ENCODE results near the gene ATP6V0A1.
"Not testable (repeated sequence)": the region's sequence is repeated elsewhere in the genome, so short reads cannot be mapped to it uniquely, and the experiment has no call there.

The ATP6V0A1 gene

DNA sequence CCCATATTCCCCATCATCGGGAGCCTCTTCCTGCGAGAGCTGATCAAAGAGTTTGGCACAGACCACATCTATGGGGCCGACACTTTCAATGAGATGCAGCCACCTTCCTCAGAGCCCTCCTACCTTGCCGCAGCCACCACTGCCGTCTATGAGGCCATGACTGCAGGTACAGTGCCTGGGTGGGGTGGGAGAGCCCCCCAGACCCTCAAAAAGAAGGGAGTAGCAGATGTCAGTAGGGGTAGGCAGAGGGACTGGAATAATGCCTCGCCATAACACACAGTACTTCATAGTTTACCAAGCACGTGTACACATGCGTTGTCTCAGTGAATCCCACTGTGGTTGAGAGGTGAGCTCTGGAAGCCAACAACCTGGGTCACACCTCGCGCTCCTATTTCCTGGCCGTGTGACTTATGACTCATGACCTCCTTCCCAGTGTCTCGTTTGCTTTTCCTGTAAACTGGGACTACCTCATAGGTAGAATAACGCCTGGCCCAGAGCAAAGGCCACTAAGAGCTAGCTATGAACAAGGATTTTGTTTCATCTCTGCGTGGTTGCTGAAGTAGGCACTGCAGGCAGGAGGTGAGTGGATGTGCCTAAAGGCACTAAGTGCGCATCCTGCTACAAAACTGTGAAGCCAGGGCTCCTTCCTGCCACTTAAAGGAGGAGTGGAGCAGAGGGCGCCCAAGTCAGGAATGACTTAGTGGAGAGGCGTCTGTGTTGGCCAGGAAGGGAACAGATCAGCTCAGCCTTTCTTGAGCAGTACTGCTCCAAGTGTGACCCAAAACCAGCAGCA lies 82.6 kb downstream of the ATP6V0A1 start:
- no peak overlapping the region for H3K4me3 ChIP-seq (ENCODE audit: low read depth, low read length)
- TF ChIP-seq, protein P1, sequence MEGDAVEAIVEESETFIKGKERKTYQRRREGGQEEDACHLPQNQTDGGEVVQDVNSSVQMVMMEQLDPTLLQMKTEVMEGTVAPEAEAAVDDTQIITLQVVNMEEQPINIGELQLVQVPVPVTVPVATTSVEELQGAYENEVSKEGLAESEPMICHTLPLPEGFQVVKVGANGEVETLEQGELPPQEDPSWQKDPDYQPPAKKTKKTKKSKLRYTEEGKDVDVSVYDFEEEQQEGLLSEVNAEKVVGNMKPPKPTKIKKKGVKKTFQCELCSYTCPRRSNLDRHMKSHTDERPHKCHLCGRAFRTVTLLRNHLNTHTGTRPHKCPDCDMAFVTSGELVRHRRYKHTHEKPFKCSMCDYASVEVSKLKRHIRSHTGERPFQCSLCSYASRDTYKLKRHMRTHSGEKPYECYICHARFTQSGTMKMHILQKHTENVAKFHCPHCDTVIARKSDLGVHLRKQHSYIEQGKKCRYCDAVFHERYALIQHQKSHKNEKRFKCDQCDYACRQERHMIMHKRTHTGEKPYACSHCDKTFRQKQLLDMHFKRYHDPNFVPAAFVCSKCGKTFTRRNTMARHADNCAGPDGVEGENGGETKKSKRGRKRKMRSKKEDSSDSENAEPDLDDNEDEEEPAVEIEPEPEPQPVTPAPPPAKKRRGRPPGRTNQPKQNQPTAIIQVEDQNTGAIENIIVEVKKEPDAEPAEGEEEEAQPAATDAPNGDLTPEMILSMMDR (IDR thresholded peaks at IDR 0.05; ENCODE audit: insufficient read depth, low read depth, low read length, missing control alignments), result no peak
- no peak for DNase-seq (ENCODE audit: low read depth)

DNA sequence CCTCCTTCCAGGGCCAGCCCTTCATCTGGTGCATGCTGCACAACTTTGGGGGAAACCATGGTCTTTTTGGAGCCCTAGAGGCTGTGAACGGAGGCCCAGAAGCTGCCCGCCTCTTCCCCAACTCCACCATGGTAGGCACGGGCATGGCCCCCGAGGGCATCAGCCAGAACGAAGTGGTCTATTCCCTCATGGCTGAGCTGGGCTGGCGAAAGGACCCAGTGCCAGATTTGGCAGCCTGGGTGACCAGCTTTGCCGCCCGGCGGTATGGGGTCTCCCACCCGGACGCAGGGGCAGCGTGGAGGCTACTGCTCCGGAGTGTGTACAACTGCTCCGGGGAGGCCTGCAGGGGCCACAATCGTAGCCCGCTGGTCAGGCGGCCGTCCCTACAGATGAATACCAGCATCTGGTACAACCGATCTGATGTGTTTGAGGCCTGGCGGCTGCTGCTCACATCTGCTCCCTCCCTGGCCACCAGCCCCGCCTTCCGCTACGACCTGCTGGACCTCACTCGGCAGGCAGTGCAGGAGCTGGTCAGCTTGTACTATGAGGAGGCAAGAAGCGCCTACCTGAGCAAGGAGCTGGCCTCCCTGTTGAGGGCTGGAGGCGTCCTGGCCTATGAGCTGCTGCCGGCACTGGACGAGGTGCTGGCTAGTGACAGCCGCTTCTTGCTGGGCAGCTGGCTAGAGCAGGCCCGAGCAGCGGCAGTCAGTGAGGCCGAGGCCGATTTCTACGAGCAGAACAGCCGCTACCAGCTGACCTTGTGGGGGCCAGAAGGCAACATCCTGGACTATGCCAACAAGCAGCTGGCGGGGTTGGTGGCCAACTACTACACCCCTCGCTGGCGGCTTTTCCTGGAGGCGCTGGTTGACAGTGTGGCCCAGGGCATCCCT lies 84.8 kb downstream of the ATP6V0A1 start:
- TF ChIP-seq, protein P1 (IDR thresholded peaks at IDR 0.05; ENCODE audit: insufficient read depth, low read depth, low read length, missing control alignments), result no peak
- H3K4me3 ChIP-seq (ENCODE audit: low read depth, low read length), result no peak overlapping the region
- no peak for DNase-seq (ENCODE audit: low read depth)

DNA sequence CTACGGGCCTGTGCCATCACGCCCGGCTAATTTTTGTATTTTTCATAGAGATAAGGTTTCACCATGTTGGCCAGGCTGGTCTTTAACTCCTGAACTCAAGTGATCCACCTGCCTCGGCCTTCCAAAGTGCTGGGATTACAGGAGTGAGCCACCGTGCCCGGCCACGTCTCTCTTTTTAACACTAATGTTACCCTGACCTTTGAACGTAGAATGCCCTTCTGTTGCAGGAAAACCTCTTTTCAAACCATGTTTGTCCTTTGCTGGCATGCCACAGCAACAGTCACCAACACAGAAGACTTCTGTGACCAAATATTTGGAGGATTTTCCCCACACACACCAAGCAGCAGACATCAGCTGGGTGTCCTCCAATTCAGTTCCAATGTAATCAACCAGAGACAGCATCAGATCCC lies 86.2 kb downstream of the ATP6V0A1 start:
- DNase-seq (ENCODE audit: low read depth), result no peak
- H3K4me3 ChIP-seq (ENCODE audit: low read depth, low read length), result no peak overlapping the region
- TF ChIP-seq, protein P1 (IDR thresholded peaks at IDR 0.05; ENCODE audit: insufficient read depth, low read depth, low read length, missing control alignments), result no peak

DNA sequence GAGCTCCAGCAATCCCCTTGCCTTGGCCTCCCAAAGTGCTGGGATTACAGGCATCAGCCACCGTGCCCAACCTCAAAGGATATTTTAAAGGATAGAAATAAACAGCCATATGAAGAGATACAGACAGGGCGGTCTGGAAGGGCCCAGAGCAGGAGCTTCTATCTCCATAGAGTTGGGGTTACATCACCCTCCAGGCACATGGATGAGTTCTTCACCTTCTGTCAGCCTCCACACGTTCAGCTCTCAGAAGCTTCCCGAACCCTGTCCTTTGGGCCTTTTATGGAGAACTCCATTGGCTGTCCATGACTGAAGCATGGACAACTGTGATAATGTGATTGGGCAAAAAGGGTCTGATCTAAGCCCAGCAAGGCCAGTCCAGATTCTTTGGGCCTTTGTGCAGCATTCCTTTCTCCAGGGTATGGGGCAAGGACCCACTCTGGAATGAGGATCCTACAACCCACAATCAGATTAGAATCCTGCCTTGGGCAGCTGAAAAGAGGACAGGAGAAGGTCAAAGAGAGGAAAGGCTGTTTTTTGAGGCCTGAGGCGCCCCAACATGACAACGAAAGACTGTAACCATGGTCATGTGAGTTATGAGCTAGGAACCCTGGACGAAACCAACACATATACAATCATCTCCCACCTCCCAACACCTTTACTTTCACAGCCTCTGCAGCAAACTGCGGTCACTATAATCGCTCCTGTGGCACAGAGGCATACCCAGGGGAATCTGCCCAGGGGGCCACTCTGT lies 87.3 kb downstream of the ATP6V0A1 start:
- DNase-seq (ENCODE audit: low read depth); H3K4me3 ChIP-seq (ENCODE audit: low read depth, low read length): not testable (repeated sequence)

DNA sequence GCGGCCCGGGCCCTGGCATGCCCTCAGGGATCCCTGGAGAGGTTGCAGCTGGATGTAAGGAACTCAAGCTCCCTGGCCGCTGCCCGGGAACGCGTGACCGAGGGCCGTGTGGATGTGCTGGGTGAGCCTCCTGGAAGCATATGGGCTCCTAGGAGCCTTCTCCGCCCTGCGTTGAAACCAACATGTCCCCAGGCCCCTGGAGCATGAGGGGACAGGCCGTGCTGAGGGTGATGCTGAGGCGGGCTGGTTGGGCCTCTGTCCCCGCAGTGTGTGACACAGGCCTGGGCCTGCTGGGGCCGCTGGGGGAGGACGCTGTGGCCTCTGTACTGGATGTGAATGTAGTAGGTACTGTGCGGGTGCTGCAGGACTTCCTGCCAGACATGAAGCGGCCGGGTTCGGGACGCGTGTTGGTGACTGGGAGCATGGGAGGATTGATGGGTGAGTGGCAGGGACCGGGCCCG lies 88.4 kb downstream of the ATP6V0A1 start:
- DNase-seq (ENCODE audit: low read depth), result no peak
- H3K4me3 ChIP-seq (ENCODE audit: low read depth, low read length), result no peak overlapping the region
- TF ChIP-seq, protein P1 (IDR thresholded peaks at IDR 0.05; ENCODE audit: insufficient read depth, low read depth, low read length, missing control alignments), result no peak

DNA sequence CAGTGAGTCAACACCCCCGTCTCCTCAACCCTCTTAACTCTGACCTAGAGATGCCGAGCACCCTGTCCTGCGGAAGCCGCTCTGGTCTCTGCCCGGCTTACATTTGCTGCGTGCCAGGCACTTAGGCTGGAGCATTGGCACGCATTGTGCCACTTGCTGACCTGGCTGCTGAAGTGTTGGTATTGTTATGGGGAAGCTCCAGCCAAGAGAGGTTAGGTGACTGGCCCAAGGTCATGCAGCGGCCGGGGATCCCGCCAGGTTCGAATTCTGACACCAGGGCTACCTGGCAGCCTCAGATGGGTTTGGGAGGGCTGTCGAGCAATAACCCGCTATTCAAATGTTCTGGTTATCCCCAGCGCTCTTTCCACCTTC lies 89.0 kb downstream of the ATP6V0A1 start:
- no peak overlapping the region; the same call in 1 of the 2 replicates for H3K4me3 ChIP-seq (ENCODE audit: low read depth, low read length)
- no peak for DNase-seq (ENCODE audit: low read depth)
- TF ChIP-seq, protein P1 (IDR thresholded peaks at IDR 0.05; ENCODE audit: insufficient read depth, low read depth, low read length, missing control alignments), result no peak

Measured in GM12865 (cell line).